HG02623 (cell line): ENCODE measurements around the gene FBLIM1.
A peak's percentile ranks its signal among the peaks of the same experiment; 100 is the strongest.

Experiments used
- ATAC-seq: cut with Tn5 transposase; IDR thresholded peaks from one replicate; pipeline ENCODE4 v1.9.1; 2021; ENCODE audit warnings: moderate library complexity; ENCODE audit not compliant: unreplicated experiment

Gene FBLIM1

DNA sequence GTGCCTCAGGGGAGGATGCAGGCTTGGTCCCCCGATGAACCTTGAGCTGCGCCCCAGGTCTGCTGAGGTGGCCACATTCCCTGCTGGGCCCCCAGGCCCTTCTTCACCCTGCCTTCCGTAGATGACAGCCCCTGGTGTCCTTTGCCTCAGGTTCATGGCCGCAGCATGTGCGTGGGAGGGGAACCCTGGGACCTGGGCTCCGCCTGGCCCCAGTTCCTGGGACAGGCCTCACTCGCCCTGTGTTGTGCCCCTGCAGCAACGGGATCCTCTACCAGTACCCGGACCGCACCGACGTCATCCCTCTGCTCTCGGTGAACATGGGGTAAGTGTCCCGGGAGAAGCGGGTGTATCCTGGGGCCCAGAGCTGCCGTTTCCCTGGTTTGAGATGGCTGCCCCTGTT is 27.7 kb upstream of the FBLIM1 start:
- ATAC-seq = no peak

DNA sequence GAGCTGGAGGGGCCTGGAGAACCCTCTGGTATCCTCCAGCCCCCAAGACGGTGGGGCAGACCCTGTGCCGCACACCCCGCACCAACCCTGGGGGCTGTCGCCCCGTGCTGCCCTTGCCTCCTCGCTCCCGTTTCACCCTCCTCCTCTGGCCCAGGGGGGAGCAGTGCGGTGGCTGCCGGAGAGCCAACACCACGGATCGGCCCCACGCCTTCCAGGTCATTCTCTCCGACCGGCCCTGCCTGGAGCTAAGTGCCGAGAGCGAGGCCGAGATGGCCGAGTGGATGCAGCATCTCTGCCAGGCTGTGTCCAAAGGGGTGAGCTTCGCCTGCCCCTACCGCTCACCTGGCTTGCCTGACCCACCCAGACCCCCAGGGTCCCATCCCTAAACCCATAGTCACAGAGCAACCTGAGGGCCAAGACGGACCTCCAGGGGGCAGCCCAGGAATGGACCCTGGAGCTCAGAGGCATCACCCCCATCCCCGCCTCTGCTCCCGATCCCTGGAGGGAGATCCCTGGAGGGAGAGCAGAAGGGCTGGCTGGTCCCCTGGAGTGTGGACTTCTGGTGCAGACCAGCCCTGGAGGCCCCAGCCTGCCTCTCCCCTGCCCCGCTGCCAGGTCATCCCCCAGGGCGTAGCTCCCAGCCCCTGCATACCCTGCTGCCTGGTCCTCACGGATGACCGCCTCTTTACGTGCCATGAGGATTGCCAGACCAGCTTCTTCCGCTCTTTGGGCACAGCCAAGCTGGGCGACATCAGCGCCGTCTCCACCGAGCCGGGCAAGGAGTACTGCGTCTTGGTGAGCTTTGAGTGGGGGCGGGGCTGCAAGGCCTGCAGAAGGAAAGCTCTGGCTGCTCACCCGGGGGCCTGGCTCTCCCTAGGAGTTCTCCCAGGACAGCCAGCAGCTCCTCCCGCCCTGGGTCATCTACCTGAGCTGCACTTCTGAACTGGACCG is 26.6 kb upstream of the FBLIM1 start:
- ATAC-seq = no peak

DNA sequence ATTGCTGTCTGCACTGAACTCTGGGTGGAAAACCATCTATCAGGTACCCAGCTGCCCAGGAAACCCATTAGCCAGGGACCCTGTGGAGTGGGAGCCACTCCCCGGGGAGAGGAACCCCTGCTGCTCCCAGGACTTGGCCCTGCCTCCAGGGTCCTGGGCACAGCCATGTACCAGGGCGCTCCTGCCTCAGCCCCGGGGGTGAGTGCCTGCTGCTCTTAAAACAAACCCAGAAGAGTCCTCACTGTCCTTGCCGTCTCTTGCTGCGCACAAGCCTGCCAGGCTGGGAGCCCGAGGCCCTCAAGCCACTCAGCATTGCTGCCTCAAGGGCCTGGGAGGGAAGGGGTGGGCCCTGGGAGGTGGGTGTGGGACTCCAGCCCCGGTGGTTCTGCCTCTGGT is 25.9 kb upstream of the FBLIM1 start:
- no peak for ATAC-seq

DNA sequence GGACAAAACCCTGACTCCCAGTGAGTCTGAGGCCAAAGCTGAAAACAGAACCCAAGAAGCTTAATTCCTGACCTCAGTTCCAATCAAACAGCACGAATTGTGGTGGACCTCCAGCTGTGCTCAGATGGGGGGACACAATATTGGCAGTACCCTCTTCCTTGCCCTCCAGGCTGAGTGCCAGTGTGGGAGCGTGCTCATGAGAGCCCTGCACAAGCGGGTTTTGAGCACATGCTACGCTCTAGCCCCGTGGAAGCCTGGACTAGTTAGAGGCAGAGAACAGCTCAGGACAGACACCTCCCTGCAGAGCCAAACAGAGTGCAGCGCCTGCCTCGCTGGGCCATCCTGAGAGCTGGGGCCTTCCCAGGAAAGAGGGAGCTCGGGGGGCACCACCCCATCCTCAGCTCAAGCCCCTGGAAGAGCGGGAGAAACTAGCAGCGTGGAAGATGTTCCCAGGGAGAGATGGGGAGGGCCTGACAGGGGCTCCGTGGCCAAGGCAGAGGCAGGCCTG is 25.3 kb upstream of the FBLIM1 start:
- ATAC-seq = no peak

DNA sequence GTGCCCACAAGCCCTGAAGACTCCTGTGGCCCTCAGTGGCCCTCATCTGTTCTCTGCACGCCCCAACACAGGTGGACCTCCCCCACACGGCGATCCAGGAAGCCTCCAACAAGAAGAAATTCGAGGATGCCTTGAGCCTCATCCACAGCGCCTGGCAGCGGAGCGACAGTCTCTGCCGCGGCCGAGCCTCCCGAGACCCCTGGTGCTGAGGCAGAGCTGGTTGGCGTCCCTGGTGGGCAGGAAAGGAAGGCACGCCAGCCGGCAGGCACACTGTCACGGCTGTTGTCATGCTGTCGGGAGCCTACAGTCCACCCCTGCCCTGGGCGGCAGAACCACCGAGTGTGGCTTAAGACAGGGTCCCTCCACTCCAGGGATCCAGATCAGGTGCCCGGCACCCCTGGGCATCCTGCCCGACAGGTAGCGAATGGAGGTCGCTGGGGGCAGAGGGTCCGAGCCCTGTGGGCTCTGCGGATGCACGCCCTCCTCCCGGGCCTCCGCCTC is 24.8 kb upstream of the FBLIM1 start:
- no peak for ATAC-seq

DNA sequence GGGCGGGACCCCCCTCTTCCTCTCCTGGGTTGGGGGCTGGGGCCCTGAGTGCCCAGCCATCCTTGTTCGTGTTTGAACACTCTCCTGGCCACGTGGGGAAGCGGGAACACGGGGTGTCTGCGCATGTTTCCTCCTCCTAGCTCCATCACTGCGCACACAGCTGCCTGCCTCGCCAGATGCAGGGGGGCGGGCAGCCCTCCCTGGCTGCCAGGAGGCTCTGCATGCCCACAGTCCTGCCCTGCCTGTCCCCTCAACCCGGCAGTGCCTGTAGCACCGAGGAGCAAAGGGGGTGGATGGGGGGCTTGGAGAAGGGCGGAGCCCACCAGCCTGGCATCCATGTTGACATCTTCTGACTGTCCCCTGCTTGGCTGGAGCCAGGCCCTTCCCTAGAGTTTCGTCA is 24.3 kb upstream of the FBLIM1 start:
- ATAC-seq = no peak

DNA sequence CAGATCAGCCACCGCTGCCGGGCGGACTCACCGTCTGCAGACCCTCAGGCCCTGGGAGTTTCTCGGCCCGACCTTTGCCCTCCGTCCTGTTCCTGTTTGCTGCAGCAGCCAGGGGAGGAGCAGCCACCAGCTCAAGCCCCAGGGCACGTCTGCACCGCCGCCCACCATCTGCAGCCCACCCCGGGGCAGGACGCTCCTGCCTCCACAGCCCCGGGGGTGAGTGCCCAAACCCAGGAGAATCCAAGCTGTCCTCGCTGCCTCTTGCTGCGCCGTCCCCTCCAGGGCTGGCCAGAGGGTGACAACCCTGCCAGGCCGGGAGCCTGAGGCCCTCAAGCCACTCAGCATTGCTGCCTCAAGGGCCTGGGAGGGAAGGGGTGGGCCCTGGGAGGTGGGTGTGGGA is 23.7 kb upstream of the FBLIM1 start:
- no peak for ATAC-seq

DNA sequence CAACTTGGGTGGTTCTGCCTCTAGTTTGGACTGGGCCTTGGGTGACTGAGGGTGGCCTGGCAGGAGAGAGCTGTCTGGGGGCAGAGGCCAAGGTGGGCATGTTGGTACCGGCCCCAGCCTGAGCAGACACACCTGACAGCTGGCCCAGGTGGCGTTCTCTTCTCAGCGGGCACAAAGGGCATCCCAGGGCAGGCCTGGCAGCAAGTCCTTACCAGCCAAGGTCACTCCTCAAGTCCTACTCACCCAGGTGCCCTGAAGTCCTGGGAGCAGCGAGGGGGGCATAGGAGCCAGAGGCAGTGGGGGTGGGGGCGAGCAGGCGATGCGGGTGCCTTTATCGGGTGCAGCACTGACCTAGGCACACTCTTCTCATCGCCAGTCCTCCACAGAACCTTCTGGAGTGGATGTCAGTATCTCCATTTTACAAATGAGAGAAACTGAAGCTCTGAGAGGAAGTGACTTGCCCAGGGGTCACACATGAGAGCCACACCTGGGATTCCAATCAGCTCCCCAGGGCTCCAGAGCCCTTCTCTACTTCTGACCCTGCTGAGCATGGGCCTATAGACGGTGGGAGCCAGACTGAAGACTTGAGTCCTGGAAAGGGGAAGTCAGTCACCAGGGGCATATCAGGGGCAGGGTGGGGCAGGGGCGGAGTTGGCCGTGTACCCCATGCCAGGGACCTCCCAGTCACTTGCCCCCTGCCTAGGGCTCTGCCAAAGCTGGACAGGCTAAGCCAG is 23.1 kb upstream of the FBLIM1 start:
- no peak for ATAC-seq

DNA sequence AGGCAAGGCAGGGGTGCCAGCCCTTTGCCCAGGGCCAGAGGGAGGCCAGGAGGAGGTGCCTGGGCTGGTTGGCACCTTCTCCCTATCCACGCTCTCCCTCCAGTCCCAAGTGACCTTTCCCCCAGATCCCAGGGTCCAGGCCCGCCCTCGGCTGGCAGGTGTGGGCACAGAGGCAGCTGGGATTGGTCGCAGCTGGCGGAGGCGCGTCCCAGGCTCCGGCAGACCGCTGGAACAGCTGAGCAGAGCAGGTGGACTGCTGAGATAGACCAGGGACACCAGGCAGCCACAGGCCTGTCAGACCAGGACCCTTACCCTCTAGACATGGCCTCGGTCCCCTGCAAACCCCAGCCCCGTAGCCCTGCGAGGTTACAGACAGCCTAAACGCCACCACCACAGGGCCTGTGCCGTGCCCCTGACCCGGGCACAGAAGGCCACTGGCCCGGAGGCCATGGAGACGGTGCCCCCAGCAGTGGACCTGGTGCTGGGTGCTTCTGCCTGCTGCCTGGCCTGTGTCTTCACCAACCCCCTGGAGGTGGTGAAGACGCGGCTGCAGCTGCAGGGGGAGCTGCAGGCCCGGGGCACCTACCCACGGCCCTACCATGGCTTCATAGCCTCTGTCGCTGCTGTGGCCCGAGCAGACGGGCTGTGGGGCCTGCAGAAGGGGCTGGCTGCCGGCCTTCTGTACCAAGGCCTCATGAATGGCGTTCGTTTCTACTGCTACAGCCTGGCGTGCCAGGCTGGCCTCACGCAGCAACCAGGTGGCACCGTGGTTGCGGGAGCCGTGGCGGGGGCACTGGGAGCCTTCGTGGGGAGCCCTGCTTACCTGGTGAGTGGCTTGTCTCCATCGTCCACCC is 22.3 kb upstream of the FBLIM1 start, which contains the start of gene SLC25A34:
Gene SLC25A34 (plus strand): TSS at position 221 of the 854 bp plus-strand sequence. CDS start 228 bp downstream, at position 449.
- no peak for ATAC-seq

DNA sequence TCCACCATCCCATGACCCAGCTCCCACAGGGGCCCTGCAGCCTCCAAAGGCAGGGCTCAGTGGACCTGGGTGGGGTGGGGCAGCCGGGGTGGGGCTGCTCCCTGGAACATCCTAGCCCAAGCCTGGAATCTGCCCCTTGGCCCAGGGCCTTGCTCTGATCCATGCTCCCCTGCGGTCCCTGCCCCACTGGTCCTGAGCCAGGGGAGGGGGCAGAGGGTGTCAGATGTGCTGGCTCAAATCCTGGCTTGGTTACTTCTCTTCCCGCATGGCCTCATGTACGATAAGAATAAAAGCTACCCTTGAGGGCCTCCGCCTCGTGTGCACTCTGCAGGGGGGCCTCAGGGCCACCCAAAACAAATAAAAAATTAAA is 21.7 kb upstream of the FBLIM1 start:
- ATAC-seq = no peak

DNA sequence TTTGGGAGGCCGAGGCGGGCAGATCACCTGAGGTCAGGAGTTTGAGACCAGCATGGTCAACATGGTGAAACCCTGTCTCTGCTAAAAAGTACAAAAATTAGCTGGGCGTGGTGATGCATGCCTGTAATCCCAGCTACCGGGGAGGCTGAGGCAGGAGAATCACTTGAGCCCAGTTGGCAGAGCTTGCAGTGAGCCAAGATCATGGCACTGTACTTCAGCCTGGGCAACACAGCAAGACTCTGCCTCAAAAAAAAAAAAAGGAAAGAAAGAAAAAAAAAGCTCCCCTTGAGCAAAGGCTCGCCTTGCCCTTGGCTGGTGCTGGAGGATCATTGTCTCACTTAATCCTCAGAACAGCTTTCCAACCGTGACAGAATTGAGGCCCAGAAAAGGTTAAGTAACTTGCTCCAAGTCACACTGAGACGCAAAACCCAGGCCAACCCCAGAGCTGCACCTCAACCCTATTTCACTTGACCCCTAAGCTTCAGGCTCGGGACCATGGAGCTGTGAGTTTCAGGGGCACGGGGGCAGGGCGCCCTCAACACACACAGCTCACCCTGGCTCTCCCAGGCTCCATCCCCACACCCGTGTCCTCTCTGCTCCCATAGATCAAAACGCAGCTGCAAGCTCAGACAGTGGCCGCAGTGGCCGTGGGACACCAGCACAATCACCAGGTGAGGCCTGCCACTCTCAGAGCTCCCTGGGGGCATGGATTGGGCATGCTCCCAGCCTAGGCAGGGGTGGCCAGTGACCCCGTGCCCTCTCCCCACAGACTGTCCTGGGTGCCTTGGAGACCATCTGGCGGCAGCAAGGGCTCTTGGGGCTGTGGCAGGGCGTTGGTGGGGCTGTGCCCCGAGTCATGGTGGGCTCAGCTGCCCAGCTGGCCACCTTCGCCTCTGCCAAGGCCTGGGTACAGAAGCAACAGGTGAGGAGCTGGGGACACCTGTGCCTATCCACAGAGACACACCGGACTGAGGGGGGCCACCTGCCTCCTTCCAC is 21.0 kb upstream of the FBLIM1 start:
- no peak for ATAC-seq

DNA sequence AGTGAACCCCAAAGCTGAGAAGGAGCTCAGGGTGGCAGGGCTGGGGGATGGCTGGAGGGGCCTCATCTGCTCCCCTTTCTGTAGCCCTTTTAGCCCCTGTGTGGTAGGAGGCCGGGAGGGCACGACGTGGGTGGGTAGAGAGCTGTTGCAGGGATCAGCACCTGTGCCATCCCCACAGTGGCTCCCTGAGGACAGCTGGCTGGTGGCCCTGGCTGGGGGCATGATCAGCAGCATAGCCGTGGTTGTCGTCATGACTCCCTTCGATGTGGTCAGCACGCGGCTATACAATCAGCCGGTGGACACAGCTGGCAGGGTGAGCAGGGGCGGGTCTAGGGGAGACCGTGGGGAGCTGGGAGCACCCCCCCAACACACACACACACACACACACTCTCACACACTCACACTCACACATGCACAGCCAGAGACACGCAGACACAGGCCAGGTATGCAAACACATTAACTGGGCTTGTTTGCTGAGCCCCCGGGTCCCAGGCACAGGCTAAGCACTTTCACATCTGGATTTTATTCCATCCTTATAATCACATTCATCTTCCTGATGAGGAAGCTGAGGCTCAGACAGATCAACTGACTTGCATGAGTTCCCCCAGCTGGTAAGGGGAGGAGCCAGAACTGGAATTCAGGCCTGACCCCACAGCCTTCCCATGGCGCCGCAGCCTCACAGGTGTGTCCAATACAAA is 20.0 kb upstream of the FBLIM1 start:
- no peak for ATAC-seq

DNA sequence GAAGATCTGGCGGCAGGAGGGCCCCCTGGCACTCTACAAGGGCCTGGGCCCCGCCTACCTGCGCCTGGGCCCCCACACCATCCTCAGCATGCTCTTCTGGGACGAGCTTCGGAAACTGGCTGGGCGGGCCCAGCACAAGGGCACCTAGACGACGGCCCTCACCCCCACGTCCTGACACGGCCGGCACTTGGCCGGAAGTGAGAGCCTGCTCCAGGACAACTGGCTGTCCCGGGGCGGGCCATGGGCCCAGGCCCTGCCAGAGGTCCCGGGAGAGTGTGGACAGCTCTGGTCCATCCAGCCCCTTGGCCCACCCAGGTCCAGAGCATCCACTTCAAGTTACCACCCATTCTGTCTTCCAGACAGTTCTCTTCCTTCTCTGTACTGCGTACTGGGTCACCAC is 19.3 kb upstream of the FBLIM1 start:
- no peak for ATAC-seq

DNA sequence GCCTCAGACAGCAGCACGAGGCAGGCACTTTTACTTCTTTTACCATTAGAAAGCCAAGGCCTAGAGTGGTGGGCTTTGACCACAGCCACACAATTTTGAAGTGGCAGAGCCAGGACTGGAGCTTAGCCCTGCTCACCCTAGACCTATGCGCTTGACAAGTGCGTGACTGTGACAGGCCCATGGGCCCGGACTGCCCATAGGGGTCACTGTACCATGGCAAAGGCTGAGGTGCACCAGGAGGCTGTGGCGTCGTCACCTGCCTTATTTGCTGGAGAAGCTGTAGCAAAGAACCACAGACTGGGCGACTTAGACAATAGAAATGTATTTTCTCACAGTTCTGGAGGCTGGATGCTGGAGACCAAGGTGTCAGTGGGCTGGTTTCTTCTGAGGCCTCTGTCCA is 18.9 kb upstream of the FBLIM1 start:
- no peak for ATAC-seq

DNA sequence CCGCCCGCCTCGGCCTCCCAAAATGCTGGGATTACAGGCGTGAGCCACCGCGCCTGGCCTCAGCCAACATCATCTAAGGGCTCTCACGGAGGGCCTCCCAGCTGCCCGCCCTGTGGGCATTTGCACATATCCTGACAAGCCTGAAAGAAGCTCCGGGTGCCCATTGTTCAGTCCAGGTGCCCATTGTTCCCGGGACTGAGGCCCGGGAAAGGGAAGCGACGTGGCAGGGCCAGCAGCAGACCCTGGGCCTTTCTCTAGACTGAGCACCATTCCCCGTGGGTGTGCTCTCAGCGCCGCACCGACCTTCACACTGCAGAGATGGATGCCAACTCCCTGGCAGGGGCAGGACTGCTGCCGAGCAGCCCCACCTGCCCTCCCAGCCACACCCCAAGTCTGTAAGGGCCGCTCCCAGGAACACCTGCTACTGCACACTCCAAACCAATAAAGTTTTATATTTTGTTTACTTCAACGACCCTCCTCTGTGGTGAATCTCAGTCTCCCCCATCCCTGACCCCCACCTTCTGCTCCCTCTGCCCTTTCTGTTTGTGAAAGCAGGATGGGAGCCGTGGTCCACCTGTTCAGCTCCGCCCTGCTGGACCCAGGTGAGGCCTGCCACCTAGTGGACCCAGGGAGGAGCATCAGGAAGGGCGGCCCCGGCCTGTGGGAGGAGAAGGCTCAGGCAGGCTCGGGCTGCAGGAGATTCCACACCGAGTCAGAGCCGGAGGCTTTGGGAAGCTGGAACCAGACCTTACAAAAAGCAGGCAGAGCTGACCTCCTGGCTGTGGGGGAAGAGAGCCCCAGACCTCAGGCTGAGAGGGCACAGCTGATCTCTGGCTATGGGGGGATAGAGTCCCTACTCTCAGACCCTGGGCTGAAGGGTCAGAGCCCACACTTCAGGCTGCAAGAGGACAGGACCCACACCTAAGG is 17.4 kb upstream of the FBLIM1 start:
- peak; percentile 59 for ATAC-seq

DNA sequence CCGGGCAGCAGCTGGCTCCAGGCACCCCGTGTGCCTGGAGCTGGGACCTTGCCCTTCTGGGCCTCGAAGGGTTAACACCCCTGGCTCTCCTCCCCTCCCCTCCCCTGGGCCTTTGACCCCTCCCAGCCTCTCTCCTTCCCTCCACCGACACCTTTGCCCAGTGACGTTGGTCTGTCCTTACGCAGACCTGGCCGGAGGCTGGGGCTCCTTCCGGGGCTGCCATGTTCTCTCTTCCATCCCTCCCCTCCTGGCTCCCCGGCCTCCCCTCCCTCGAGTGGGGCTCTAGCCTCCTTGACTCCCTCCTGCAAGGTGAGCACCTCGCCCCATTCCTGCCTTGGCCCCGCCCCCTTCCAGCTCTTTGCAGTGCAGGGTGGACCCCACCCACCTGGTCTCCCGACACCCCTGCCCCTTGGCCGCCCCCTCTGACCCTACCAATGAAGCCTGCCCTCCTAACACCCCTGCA is 16.2 kb upstream of the FBLIM1 start, which contains the start of gene TMEM82:
Gene TMEM82 (plus strand): TSS at position 161 of the 463 bp plus-strand sequence. CDS start 61 bp downstream, at position 222.
- no peak for ATAC-seq

DNA sequence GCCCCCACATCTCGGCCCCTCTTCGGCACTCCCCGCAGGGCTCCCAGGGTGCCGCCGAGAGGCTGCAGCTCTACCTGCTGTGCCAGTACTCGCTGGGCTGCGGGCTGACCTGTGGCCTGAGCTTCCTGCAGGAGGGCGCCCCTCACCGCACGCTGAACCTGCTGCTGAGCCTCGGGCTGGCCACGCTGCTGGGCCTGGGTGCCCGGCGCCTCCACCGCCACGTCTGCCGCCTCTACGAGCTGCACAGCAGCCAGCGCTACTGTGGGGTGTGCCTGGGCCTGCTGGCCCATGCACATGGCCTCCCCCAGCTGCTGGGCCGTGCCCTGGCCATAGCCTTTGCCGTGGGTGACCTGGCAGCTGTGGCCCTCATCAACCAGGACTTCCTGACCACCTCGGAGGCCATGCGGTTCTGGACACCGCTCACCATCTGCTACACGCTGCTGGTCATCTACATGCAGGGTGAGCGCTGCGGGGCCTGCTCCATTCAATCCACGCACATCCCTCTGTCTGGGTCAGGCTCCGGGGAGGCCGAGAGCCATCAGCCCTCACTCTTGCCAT is 14.4 kb upstream of the FBLIM1 start:
- ATAC-seq = no peak
